Endometrium (tissue), 2 donors: ENCODE data around the gene MAP2K2.

ENCODE experiments used
- FAIRE-seq: peaks from 2 replicates; lab custom pipeline; 2012; peaks lifted over from hg19 to GRCh38; lab: Jason Lieb, UNC
- donor health status: control.
- donor health status: control.

The MAP2K2 gene

DNA sequence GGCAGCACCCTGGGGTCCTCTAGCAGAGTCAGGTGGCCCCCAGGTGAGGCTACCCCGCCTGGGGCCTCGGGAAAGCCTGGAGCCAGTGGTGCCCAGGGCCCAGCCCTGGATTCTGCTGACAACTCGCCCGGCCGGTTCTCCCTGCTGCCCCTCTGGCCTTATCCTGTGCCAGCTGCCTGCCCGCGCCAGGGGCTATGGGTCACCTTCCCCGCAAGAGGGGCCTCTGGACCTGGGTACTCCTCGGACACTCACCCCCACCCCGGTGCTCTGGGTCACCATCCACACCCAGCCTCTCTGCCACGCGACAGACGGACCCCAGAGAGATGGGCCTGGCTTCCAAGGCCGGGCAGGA lies 81.2 kb downstream of the MAP2K2 start:
- FAIRE-seq = no peak

DNA sequence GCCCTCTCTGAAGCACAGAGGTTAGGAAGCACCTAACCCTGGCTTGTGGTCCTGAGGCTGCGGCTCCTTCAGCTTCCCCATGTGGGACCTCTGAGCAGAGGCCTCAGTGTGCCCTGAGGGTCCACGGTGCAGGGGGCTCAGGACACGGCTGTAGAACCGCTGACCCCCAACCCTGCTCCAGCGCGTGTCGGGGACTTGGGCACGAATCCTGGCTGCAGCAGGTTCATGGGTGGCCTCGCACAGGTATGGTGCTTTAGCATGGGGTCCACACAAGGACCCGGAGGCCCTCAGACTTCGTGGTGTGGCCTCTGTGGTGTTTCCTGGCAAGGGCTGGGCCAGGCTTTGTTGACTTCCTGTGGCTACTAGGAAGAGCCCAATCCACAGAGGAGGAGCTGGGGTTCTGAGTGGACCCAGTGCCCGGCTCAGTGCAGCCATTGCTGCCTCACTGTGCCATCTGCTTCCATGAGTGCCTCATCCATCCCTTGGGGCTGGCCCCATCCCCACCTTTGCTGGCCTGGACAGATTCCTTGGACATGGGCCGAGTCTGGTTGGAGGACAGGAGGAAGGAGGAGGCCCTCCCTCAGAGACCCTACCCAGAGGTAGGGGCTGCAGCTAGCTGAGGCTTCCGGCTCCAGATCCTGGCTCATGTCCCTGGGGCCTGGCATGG lies 81.7 kb downstream of the MAP2K2 start:
- no peak for FAIRE-seq
